GM12878 (cell line): ENCODE measurements around the gene PDGFC. TPM values are rescaled to one million over a fixed set of nuclear protein-coding genes. Genes with fewer than 3 reads are reported as not detected.

Experiments
- ATAC-seq: fragments of 200-7000 bp; cut with Tn5 transposase; 3 replicates; pipeline ENCODE4 v1.9.1; 2020; ENCODE audit warnings: mild to moderate bottlenecking, moderate library complexity
- BruUV-seq: library from RNA; stranded (reverse); fragments of 400-500 nt; replicated peaks from 2 replicates; lab custom pipeline; 2021; lab: Mats Ljungman, UMichigan
- CTCF ChIA-PET: fragments of 300-600 bp; sonication (Branson Sonifier 250); formaldehyde crosslinking; extraction: SDS; loops from one replicate; lab custom pipeline; 2021; ENCODE audit warnings: inconsistent platforms; lab: Yijun Ruan, JAX
- POLR2A ChIA-PET: fragments of 350-600 bp; formaldehyde crosslinking; extraction: SDS; loops from one replicate; lab custom pipeline; 2021; ENCODE audit warnings: inconsistent platforms; lab: Charles Lee
- RAD21 ChIA-PET: fragments of 300-600 bp; sonication (Branson Sonifier 250); formaldehyde crosslinking; loops from one replicate; lab custom pipeline; 2023; ENCODE audit warnings: antibody characterized with exemption; ENCODE audit not compliant: unreplicated experiment; lab: Charles Lee
- SMC1A ChIA-PET: fragments of 300-600 bp; sonication (Branson Sonifier 250); formaldehyde crosslinking; loops from one replicate; lab custom pipeline; 2023; ENCODE audit not compliant: unreplicated experiment, uncharacterized antibody; lab: Charles Lee
- DNase-seq: peaks from one replicate; pipeline ENCODE4 v3.0.0-alpha.2; 2011; ENCODE audit warnings: low read depth, low spot score
- FAIRE-seq: peaks from 3 replicates; lab custom pipeline; 2011; peaks lifted over from hg19 to GRCh38; lab: Jason Lieb, UNC
- H2AFZ ChIP-seq: 2 replicates; pipeline ENCODE4 v1.6.0; 2011; ENCODE audit warnings: low read depth, low read length, control low read depth; ENCODE audit not compliant: control insufficient read depth
- H3K27ac ChIP-seq: 2 replicates; pipeline ENCODE4 v1.5.1; 2011; ENCODE audit warnings: control low read depth; ENCODE audit not compliant: control insufficient read depth, insufficient read depth
- H3K27me3 ChIP-seq, 2 experiments: replicated peaks in 1 of 2; 2 replicates each; pipeline versions ENCODE4 v1.6.0 to v1.6.1; 2011; ENCODE audit warnings: low read length in 1 of 2; ENCODE audit not compliant: control insufficient read depth in 2 of 2, insufficient read depth in 2 of 2
- H3K36me3 ChIP-seq, 2 experiments: 2 replicates each; pipeline ENCODE4 v1.5.1; 2011; ENCODE audit warnings: low read length in 1 of 2; ENCODE audit not compliant: control insufficient read depth in 2 of 2, insufficient read depth in 2 of 2
- H3K4me1 ChIP-seq: 2 replicates; pipeline ENCODE4 v1.6.1; 2011; ENCODE audit warnings: mild to moderate bottlenecking, low read length, moderate library complexity, mixed read lengths; ENCODE audit not compliant: control insufficient read depth, insufficient read depth
- H3K4me2 ChIP-seq: 2 replicates; pipeline ENCODE4 v1.6.0; 2011; ENCODE audit warnings: control low read depth; ENCODE audit not compliant: control insufficient read depth, insufficient read depth
- H3K4me3 ChIP-seq: fragments of 200-600 bp; sonication (generic); 2 replicates; pipeline ENCODE4 v1.5.1; 2016
- H3K79me2 ChIP-seq: 2 replicates; pipeline ENCODE4 v1.6.0; 2011; ENCODE audit warnings: low read length; ENCODE audit not compliant: control insufficient read depth, insufficient read depth
- H3K9ac ChIP-seq: 2 replicates; pipeline ENCODE4 v1.8.0; 2011; ENCODE audit warnings: low read length, control low read depth, mixed read lengths; ENCODE audit not compliant: control insufficient read depth, insufficient read depth
- H3K9me3 ChIP-seq: replicated peaks from 3 replicates; pipeline ENCODE4 v1.5.1; 2011; ENCODE audit warnings: mild to moderate bottlenecking, low read length; ENCODE audit not compliant: control insufficient read depth, insufficient read depth
- H4K20me1 ChIP-seq: 2 replicates; pipeline ENCODE4 v1.6.0; 2011; ENCODE audit not compliant: control insufficient read depth, insufficient read depth
- BCL11A ChIP-seq: IDR thresholded peaks from 2 replicates; pipeline ENCODE4 v1.6.1; 2011; ENCODE audit warnings: low read depth, low read length
- CBX5 ChIP-seq: sonication (generic); IDR thresholded peaks from 2 replicates; pipeline ENCODE4 v1.6.1; 2016; ENCODE audit warnings: low read depth, moderate library complexity, mild to moderate bottlenecking, inconsistent platforms
- CHD2 ChIP-seq: IDR thresholded peaks from 2 replicates; pipeline ENCODE4 v1.6.1; 2011; ENCODE audit warnings: low read depth, low read length, improper control_type of control experiment, borderline replicate concordance
- EGR1 ChIP-seq, 2 experiments: IDR thresholded peaks; 1 replicate in 1 of 2; 2 replicates in 1 of 2; pipeline ENCODE4 v1.6.1; 2011 to 2012; ENCODE audit warnings: low read depth in 2 of 2, low read length in 2 of 2, borderline replicate concordance in 1 of 2, mild to moderate bottlenecking in 1 of 2, moderate library complexity in 1 of 2
- HCFC1 ChIP-seq: fragments of 150-350 bp; IDR thresholded peaks from 2 replicates; pipeline ENCODE4 v1.6.1; 2014; ENCODE audit warnings: low read length
- MEF2B ChIP-seq: fragments of 450-650 bp; IDR thresholded peaks from 2 replicates; pipeline ENCODE4 v1.6.1; 2018; ENCODE audit warnings: mild to moderate bottlenecking, moderate library complexity; ENCODE audit not compliant: partially characterized antibody, poor library complexity, severe bottlenecking
- MTA2 ChIP-seq: fragments of 450-650 bp; IDR thresholded peaks from 2 replicates; pipeline ENCODE4 v1.6.1; 2016; ENCODE audit warnings: low read depth, mild to moderate bottlenecking, moderate library complexity
- MYC ChIP-seq: IDR thresholded peaks from 2 replicates; pipeline ENCODE4 v1.6.1; 2011; ENCODE audit warnings: mild to moderate bottlenecking, low read length, moderate library complexity, inconsistent platforms; ENCODE audit not compliant: insufficient read depth, insufficient replicate concordance, insufficient read length, severe bottlenecking
- NR2F1 ChIP-seq: fragments of 450-650 bp; conservative IDR thresholded peaks from 2 replicates; pipeline ENCODE4 v1.6.1; 2017; ENCODE audit warnings: mild to moderate bottlenecking
- SIN3A ChIP-seq: IDR thresholded peaks from 2 replicates; pipeline ENCODE4 v1.6.1; 2012; ENCODE audit warnings: low read depth, low read length, improper control_type of control experiment
- WGBS: methylation state at CpG from one replicate; pipeline ENCODE4 v1.1.6; 2016; ENCODE audit warnings: low lambda C conversion rate; ENCODE audit not compliant: insufficient replicate concordance, insufficient coverage; ENCODE audit errors: missing lambda C conversion rate; 5-methylcytosine and 5-hydroxymethylcytosine counted together
- in situ Hi-C: fragments of 300-500 bp; cut with MboI; formaldehyde crosslinking; loops from 9 replicates; pipeline ENCODE4 v1.14.3; 2018; ENCODE audit warnings: mixed read lengths
- intact Hi-C: fragments of 100-400 bp; cut with micrococcal nuclease; formaldehyde crosslinking; loops from one replicate; pipeline ENCODE4 v1.14.2; 2022; ENCODE audit not compliant: unreplicated experiment
- polyA plus RNA-seq, 11 experiments: library from polyadenylated mRNA; depleted of rRNA in 4 of 11; unstranded in 6 of 11; stranded (reverse) in 5 of 11; fragments of >200 nt; fragmentation: Nextera tagmentation in 4 of 11; fragmentation: Illumina TruSeq in 1 of 11; extraction: Ambion mirVana in 4 of 11; extraction: Trizol in 1 of 11; gene quantifications; 1 replicate in 1 of 11; 2 replicates in 10 of 11; pipeline versions ENCODE4 v1.2.1 to v1.2.3, GENCODE V29; 2011 to 2016; ENCODE audit warnings: inconsistent platforms in 2 of 11, missing spikeins in 2 of 11, low read depth in 1 of 11
- total RNA-seq, 4 experiments: library from RNA; depleted of rRNA in 3 of 4; stranded (reverse); fragments of >200 nt in 3 of 4; fragmentation: Illumina TruSeq in 1 of 4; extraction: Trizol in 1 of 4; gene quantifications; 2 replicates each; pipeline versions ENCODE4 v1.2.1 to v1.2.3, GENCODE V29; 2013 to 2021
- TF ChIP-seq, protein P1 (sequence below): fragments of 450-650 bp; IDR thresholded peaks from 2 replicates; pipeline ENCODE4 v1.6.1; 2016; ENCODE audit warnings: mild to moderate bottlenecking
- TF ChIP-seq, protein P2 (sequence below): fragments of 450-650 bp; IDR thresholded peaks from 2 replicates; pipeline ENCODE4 v1.6.1; 2017; ENCODE audit warnings: mild to moderate bottlenecking, moderate library complexity
- TF ChIP-seq, protein P3 (sequence below), 3 experiments: IDR thresholded peaks in 2 of 3; conservative IDR thresholded peaks in 1 of 3; 2 replicates each; pipeline ENCODE4 v1.5.1; 2011; ENCODE audit warnings: low read depth in 3 of 3, low read length in 3 of 3, mild to moderate bottlenecking in 3 of 3, control low read depth in 2 of 3, moderate library complexity in 2 of 3, inconsistent platforms in 1 of 3, mixed read lengths in 1 of 3; ENCODE audit not compliant: control insufficient read depth in 2 of 3, insufficient read depth in 1 of 3; ENCODE audit errors: extremely low read depth in 1 of 3
- TF ChIP-seq, protein P4 (sequence below): fragments of 450-650 bp; IDR thresholded peaks from 2 replicates; pipeline ENCODE4 v1.6.1; 2018; ENCODE audit warnings: mild to moderate bottlenecking, low read depth, moderate library complexity; ENCODE audit not compliant: partially characterized antibody

Gene PDGFC
- total and polyA plus RNA-seq, 10 of the 15 experiments (the other 5 are each of a cell fraction or from before 2014, with no cell fraction given): 0.02 to 0.18 TPM; not detected in 8

DNA sequence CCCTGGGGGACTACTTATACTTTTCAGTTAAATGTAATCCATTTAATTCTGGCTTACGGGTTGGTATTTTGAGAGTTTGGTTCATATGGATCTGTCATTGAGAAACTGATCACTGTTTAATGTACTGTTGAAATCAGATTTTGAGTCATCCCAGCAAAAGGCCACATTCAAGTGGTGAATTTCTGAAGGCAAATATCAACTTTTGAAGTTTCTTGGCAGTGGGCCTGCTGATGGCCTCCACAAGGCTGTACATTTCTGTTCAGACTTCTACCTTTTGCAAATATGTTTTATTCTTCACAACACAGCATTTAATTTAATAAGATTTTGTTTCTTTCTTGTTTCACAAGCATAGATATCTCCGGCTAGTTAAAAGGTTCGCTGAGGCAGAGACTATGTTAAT, 138.7 kb downstream of the PDGFC start:
- Histone ChIP-seq H3K27me3 (no peaks in the 10 kb centered on the region), H3K4me2 (no peak overlapping the region), H3K4me3 (no peak overlapping the region), H3K4me1 (no peaks in the 10 kb centered on the region), H3K27ac (no peak overlapping the region), H3K9me3 (no peaks in the 10 kb centered on the region), H3K79me2 (no peaks in the 10 kb centered on the region), H3K9ac (no peak overlapping the region), H4K20me1 (no peaks in the 10 kb centered on the region), H3K36me3 (no peaks in the 10 kb centered on the region), H2AFZ (no peak overlapping the region)
- DNase-seq (no peak), FAIRE-seq (no peak), ATAC-seq (no peak)
- BruUV-seq: no TSS peak
- POLR2A ChIA-PET: no interaction called here
- in situ Hi-C loops (no loop called here), intact Hi-C loops (no loop called here)
- SMC1A ChIA-PET: no interaction called here
- RAD21 ChIA-PET: no interaction called here
- CTCF ChIA-PET: no interaction called here
- 19% methylated on average over 3 of the region's 3 CpGs for WGBS
- no peak for TF ChIP-seq MEF2B
- no peak for TF ChIP-seq BCL11A
- TF ChIP-seq CHD2: no peak
- TF ChIP-seq SIN3A: no peak
- TF ChIP-seq, protein P1, sequence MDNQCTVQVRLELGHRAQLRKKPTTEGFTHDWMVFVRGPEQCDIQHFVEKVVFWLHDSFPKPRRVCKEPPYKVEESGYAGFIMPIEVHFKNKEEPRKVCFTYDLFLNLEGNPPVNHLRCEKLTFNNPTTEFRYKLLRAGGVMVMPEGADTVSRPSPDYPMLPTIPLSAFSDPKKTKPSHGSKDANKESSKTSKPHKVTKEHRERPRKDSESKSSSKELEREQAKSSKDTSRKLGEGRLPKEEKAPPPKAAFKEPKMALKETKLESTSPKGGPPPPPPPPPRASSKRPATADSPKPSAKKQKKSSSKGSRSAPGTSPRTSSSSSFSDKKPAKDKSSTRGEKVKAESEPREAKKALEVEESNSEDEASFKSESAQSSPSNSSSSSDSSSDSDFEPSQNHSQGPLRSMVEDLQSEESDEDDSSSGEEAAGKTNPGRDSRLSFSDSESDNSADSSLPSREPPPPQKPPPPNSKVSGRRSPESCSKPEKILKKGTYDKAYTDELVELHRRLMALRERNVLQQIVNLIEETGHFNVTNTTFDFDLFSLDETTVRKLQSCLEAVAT: no peak
- TF ChIP-seq, protein P2, sequence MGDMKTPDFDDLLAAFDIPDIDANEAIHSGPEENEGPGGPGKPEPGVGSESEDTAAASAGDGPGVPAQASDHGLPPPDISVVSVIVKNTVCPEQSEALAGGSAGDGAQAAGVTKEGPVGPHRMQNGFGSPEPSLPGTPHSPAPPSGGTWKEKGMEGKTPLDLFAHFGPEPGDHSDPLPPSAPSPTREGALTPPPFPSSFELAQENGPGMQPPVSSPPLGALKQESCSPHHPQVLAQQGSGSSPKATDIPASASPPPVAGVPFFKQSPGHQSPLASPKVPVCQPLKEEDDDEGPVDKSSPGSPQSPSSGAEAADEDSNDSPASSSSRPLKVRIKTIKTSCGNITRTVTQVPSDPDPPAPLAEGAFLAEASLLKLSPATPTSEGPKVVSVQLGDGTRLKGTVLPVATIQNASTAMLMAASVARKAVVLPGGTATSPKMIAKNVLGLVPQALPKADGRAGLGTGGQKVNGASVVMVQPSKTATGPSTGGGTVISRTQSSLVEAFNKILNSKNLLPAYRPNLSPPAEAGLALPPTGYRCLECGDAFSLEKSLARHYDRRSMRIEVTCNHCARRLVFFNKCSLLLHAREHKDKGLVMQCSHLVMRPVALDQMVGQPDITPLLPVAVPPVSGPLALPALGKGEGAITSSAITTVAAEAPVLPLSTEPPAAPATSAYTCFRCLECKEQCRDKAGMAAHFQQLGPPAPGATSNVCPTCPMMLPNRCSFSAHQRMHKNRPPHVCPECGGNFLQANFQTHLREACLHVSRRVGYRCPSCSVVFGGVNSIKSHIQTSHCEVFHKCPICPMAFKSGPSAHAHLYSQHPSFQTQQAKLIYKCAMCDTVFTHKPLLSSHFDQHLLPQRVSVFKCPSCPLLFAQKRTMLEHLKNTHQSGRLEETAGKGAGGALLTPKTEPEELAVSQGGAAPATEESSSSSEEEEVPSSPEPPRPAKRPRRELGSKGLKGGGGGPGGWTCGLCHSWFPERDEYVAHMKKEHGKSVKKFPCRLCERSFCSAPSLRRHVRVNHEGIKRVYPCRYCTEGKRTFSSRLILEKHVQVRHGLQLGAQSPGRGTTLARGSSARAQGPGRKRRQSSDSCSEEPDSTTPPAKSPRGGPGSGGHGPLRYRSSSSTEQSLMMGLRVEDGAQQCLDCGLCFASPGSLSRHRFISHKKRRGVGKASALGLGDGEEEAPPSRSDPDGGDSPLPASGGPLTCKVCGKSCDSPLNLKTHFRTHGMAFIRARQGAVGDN: no peak
- no peak for TF ChIP-seq MTA2
- TF ChIP-seq, protein P3, sequence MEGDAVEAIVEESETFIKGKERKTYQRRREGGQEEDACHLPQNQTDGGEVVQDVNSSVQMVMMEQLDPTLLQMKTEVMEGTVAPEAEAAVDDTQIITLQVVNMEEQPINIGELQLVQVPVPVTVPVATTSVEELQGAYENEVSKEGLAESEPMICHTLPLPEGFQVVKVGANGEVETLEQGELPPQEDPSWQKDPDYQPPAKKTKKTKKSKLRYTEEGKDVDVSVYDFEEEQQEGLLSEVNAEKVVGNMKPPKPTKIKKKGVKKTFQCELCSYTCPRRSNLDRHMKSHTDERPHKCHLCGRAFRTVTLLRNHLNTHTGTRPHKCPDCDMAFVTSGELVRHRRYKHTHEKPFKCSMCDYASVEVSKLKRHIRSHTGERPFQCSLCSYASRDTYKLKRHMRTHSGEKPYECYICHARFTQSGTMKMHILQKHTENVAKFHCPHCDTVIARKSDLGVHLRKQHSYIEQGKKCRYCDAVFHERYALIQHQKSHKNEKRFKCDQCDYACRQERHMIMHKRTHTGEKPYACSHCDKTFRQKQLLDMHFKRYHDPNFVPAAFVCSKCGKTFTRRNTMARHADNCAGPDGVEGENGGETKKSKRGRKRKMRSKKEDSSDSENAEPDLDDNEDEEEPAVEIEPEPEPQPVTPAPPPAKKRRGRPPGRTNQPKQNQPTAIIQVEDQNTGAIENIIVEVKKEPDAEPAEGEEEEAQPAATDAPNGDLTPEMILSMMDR (IDR thresholded peaks at IDR 0.05 in 2 of 3, conservative IDR thresholded peaks at IDR 0.05 in 1 of 3; ENCODE audit: control insufficient read depth in 2 of 3, extremely low read depth in 1 of 3, insufficient read depth in 1 of 3, low read depth in 3 of 3, low read length in 3 of 3): no peak
- no peak for TF ChIP-seq MYC
- no peak for TF ChIP-seq EGR1 (IDR thresholded peaks at IDR 0.05; ENCODE audit: borderline replicate concordance in 1 of 2, low read depth in 2 of 2, low read length in 2 of 2)
- TF ChIP-seq HCFC1: no peak
- TF ChIP-seq, protein P4, sequence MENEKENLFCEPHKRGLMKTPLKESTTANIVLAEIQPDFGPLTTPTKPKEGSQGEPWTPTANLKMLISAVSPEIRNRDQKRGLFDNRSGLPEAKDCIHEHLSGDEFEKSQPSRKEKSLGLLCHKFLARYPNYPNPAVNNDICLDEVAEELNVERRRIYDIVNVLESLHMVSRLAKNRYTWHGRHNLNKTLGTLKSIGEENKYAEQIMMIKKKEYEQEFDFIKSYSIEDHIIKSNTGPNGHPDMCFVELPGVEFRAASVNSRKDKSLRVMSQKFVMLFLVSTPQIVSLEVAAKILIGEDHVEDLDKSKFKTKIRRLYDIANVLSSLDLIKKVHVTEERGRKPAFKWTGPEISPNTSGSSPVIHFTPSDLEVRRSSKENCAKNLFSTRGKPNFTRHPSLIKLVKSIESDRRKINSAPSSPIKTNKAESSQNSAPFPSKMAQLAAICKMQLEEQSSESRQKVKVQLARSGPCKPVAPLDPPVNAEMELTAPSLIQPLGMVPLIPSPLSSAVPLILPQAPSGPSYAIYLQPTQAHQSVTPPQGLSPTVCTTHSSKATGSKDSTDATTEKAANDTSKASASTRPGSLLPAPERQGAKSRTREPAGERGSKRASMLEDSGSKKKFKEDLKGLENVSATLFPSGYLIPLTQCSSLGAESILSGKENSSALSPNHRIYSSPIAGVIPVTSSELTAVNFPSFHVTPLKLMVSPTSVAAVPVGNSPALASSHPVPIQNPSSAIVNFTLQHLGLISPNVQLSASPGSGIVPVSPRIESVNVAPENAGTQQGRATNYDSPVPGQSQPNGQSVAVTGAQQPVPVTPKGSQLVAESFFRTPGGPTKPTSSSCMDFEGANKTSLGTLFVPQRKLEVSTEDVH: no peak
- TF ChIP-seq NR2F1: no peak
- TF ChIP-seq CBX5: no peak
